GM19239 (cell line): ENCODE data around the gene CAMK1D.
"Not testable (repeated sequence)": the region's sequence is repeated elsewhere in the genome, so short reads cannot be mapped to it uniquely, and the experiment has no call there.

Experiments
- DNase-seq: peaks from one replicate; pipeline ENCODE4 v3.0.0; 2011; ENCODE audit warnings: low spot score; ENCODE audit not compliant: insufficient read length
- FAIRE-seq: peaks from 2 replicates; lab custom pipeline; 2011; peaks lifted over from hg19 to GRCh38; lab: Jason Lieb, UNC

The CAMK1D gene

DNA sequence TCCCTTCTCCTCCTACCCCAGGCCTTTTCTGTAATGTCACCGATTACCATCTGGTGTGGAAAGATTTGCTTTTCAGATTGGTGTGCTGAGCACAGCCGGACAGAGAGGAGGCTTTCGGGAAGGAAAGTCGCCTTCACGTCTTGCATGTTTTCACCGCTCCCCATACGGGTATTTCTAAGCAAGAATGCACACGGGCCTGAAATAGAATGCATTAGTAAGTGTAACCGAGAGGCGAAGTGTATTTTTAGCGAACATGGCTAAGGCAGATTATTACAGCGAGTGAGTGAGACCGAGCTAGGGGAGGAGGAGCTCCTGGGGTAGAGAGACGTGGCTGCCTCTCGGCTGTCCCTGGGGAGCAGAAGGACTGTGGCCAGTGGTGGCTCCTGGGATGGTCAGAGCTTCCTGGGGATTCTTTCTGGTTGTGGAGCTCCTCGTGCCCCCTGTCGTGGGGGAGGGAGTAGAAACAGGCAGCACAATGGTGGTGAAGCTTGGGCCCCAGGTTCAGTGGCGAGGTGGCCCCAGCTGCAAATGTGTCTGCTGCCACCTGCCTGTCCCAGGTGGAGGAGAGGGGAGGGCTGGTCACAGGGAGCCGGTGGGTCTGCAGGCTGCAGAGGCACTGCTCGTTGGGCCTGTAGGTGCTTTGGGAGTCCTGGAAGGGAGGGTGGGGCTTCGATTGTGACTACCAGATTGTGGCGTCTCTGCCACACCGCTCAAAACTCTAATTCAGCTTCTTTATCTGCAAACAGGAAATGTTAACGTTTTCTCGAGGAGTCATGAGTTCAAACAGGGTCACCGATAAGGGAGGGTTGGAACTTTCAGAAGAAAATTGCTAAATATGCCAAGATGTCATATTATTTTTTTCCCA is 135.8 kb downstream of the CAMK1D start:
- FAIRE-seq (no peak), DNase-seq (peak; percentile 7)

DNA sequence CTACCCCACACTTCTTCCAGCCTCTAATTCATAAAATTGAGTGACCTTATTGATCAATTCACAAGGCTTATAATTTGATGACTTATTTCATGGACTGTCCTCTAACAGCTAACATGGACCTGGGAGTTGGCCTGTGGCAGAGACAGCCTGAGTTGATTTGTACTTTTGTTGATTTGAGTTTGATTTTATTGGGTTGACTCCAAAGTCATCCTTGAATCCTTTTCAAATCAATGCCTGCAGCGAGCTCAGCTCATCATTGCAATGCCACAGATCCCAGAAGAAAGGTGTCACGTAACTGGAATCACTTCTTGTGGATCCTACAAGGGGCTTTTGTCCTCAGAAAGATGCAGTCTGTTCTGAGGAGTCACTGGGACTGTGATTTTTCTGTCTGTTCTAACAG is 138.0 kb downstream of the CAMK1D start:
- no peak for DNase-seq

DNA sequence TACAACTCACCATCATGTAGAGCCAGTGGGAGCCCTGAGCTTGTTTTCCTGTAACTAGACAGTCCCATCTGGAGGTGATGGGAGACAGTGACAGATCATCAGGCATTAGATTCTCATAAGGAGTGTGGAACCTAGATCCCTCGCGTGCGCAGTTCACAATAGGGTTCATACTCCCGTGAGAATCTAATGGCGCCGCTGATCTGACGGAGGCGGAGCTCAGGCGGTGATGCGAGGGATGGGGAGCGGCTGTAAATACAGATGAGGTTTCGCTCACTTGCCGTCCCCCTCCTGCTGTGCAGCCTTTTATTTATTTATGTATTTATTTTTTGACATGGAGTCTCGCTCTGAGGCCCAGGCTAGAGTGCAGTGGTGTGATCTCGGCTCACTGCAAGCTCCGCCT is 139.3 kb downstream of the CAMK1D start:
- DNase-seq, result no peak
- no peak for FAIRE-seq

More for the DNA sequence above, 138.0 kb downstream of the CAMK1D start:
- FAIRE-seq, result no peak

- DNase-seq (no peak), FAIRE-seq (no peak)
These were observed 140.0 kb downstream of the CAMK1D start for GRCh38 chr10:12489357-12489756.

- DNase-seq (no peak), FAIRE-seq (no peak)
These were observed 140.5 kb downstream of the CAMK1D start for GRCh38 chr10:12489806-12490205.

GRCh38 chr10:12490963-12491362 is 141.6 kb downstream of the CAMK1D start:
- FAIRE-seq (no peak), DNase-seq (no peak)

- FAIRE-seq (no peak), DNase-seq (no peak)
These were observed 142.1 kb downstream of the CAMK1D start for GRCh38 chr10:12491491-12491890.

DNA sequence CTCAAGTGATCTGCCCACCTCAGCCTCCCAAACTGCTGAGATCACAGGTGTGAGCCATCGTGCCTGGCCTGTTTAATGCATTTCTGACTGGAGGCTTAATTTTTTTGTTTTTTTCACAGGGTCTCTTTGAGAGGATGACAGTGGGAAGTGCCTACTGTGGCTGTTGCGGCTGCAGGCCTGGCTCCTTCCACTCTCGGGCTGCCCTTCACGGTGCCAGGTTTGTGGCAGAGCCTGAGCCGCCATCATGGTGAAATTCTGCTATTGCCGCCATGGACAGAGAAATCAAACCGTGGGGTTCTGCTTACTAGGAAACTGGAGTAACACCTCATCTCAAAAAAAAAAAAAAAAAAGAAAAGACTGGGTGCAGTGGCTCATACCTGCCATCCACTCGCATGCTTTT is 142.7 kb downstream of the CAMK1D start:
- FAIRE-seq, result no peak
- no peak for DNase-seq

- DNase-seq, FAIRE-seq: not testable (repeated sequence)
These were observed 147.7 kb downstream of the CAMK1D start for GRCh38 chr10:12497046-12497445.

GRCh38 chr10:12499076-12499986 is 150.0 kb downstream of the CAMK1D start:
- FAIRE-seq (no peak), DNase-seq (no peak)

DNA sequence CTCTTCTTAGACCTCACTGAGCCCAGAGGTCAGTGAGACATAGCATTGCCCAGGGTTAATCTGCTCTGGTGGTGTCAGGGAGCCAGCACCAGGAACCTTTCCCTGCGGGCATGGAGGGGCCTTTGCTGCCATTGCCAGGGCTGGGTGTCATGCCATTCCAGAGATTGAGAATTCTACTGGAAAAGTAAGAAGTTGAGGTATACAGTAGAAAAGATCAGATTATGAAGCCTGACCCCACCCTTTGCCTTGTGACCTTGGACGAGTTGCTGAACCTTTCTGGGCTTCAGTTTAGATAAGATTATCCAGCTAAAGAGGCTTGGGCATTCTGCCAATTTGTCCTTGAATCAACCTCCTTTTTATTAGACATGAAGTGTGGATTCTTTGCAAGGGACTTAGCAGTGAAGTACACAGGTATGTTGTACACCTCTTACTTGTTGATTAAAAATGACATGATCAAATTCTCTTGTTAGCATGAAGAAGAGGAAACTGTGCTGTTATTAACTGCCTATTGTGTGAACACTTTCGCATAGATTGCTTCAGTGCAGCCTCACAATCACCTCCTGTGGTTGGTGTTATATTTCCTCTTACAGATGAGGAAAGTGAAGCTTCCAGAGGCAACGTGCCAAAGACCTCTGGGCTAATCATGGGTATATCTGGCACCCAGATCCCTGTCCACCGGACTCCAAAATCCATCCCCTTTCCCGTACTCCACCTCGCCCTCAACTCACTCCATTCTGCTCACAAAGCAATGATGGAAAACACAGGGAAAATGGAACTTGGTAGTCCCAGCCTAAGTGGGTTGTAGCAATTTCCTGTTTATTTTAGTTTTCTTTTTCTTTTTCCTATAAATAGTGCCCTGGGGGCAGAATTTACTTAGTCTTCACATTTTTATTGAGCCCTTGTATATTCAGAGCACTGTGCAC is 151.3 kb downstream of the CAMK1D start:
- DNase-seq (no peak), FAIRE-seq (peak; percentile 8)

DNA sequence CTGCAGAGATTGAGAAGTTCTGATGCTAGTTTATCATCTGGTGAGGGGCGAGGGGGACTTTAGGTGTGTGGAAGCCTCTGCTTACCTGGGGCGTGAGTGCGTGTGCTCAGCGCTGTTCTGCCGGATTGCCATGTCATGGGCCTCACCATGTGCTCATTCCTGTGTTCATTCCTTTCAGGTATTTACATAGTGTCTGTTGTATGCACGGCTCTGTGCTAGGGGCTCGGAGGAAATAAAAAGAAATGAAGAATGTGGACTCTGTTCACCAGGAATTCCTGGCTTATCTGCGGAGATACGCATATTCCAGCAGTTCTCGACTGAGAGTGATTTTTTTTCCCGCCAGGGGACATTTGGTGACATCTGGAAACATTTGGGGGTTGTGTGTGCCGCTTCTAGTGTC is 152.0 kb downstream of the CAMK1D start:
- FAIRE-seq (no peak), DNase-seq (no peak)

DNA sequence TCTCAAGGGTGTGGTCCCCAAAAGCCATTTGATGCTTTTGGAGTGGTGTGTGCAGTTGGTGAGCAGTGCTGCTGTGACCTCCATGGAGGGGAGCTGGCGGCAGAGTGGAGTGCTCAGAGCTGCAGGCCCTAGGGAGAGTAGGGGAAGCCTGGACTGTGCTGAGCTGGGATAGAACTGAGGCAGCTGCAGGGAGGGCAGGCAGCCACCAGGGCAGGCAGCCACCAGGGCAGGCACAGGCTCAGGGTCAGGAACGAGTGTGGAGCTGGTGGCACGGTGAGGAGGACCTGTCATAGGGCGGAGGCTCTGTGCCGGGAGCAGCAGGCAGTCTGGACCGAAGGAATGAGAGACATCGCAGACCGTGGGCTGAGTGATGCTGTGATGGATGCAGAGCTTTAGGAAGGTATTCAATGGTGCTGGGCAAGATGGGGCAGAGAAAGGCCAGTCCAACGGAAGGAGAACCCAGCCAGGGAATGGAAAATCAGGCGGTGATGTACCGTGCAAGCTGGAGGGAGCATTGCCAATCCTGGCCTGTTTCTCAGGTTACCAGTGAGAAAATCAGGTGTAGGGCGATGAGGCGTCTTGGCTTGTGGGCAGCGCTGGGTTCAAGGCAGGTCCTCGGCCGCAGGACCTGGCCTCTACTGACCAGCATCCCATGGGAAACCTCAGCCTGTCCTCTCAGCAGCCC is 152.6 kb downstream of the CAMK1D start:
- DNase-seq (no peak), FAIRE-seq (no peak)

DNA sequence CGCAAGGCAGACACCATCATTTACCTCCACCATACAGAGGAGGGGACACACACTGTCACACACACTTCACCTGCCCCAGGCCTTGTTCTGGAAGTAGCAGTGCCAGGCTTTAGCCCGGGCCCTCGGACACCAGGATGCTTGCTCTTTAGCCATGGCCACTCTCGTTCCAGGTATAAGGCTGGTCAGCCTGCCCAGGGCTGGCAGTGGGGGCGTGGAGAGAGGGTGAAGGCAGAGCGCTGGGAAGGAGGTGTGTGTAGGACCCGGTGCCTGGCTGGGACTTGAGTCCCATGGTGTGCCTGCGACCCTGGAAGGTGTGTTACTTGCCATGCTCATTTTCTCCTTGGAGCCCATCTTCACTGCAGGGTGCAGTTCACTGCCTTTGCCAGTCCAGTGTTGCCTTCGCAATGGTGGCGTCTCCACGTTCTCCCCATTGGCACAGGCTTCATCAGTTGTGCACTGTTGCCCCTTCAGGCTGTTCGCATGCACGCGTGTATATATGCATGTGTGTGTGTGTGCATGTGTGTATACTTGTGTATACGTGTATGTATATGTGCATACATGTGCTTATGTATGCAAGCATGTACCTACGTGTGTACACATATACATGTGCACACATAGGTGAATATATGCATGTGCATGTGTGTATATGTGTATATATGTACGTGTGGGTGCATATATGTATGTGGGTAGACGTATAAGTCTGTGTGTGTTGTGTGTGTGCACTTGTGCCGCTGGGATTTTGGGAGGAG is 153.4 kb downstream of the CAMK1D start:
- no peak for FAIRE-seq

DNA sequence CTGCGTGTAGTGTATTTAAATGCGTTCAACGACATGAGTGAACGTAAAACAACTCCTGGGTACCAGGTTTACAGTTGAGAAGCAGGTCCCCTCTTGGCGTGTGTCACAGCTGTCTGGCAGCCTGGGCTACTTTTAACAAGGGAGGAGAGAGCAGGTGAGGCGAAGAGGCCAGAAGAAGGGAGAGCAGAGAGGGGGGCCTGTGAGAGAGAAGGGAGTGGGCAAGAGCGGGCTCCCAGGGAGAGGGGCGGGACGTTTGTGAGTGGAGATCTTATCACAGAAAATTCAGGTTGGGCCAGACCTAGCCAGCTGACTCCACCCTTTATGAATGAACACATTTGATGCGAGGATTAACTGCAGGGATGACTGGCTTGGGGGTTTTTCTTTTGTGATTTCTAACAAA is 154.0 kb downstream of the CAMK1D start:
- DNase-seq, result no peak
- no peak for FAIRE-seq

More for the DNA sequence above, 153.4 kb downstream of the CAMK1D start:
- no peak for DNase-seq

DNA sequence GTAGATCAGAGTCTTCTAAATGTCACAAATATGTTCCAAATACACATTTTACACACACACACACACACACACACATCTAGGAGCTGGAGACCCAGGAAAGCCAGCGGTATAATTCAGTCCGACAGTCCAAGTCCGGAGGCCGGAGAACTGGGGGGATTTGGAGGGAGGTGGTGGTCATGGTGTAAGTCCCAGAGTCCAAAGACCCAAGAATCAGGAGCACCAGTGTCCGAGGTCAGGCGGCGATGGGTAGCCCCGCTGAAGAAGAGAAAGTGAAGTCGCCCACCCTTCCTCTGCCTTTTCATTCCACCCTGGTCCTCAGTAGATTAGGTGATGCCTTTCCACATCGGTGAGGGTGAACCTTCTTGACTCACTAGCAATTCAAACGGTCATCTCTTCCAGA is 154.8 kb downstream of the CAMK1D start:
- DNase-seq (no peak), FAIRE-seq (no peak)

DNA sequence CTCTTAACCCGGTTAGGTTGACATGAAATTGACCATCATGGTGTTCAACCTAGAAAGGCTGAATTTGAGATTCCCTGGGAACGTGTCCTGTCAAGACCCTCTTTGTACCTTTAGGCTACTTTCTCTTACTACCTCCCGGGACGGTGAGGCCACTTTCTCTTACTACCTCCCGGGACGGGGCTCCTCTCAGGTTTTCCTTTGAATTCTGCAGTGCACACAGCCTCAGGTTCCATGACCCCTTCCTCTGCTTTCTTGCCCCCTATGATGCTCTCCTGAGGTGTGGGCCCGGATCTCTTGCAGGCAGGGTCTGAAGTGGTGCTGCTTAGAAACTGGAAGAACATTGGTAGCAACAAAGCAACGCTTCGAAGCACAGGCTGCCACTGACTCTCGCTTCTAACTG is 155.3 kb downstream of the CAMK1D start:
- DNase-seq (no peak), FAIRE-seq (no peak)

DNA sequence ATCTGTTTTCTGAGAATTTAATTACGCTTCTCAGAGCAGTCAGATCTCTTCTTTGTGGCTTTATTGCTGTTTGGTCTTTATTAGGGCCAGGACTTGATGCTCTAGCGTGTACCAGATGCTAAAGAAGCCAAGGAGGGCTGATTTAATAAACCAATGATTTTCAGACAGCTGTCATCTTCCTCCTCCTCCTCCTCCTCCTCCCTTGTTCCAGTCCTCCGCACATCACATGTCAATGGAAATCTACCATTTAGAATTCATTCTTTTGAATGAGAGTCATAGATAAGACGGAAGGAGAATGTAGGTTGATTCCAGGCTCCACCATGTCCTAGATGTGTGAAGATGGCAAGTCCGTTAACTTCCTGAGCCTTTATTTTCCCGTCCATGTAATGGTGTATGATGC is 156.3 kb downstream of the CAMK1D start:
- DNase-seq, result no peak

More for the DNA sequence above, 156.3 kb downstream of the CAMK1D start:
- no peak for FAIRE-seq
